GM12878 (cell line): ENCODE measurements around the gene NAV2. TPM values are rescaled to one million over a fixed set of nuclear protein-coding genes. Genes with fewer than 3 reads are reported as not detected.

ENCODE experiments used
- ATAC-seq: fragments of 200-7000 bp; cut with Tn5 transposase; 3 replicates; pipeline ENCODE4 v1.9.1; 2020; ENCODE audit warnings: mild to moderate bottlenecking, moderate library complexity
- Bru-seq: library from RNA; stranded (reverse); fragments of 400-500 nt; gene quantifications from one replicate; lab custom pipeline; 2021; lab: Mats Ljungman, UMichigan
- BruChase-seq, 2 experiments: library from RNA; stranded (reverse); fragments of 400-500 nt; gene quantifications; one replicate each; lab custom pipeline; 2021; lab: Mats Ljungman, UMichigan
- BruUV-seq: library from RNA; stranded (reverse); fragments of 400-500 nt; replicated peaks from 2 replicates; lab custom pipeline; 2021; lab: Mats Ljungman, UMichigan
- CTCF ChIA-PET: fragments of 300-600 bp; sonication (Branson Sonifier 250); formaldehyde crosslinking; extraction: SDS; loops from one replicate; lab custom pipeline; 2021; ENCODE audit warnings: inconsistent platforms; lab: Yijun Ruan, JAX
- POLR2A ChIA-PET: fragments of 350-600 bp; formaldehyde crosslinking; extraction: SDS; loops from one replicate; lab custom pipeline; 2021; ENCODE audit warnings: inconsistent platforms; lab: Charles Lee
- RAD21 ChIA-PET: fragments of 300-600 bp; sonication (Branson Sonifier 250); formaldehyde crosslinking; loops from one replicate; lab custom pipeline; 2023; ENCODE audit warnings: antibody characterized with exemption; ENCODE audit not compliant: unreplicated experiment; lab: Charles Lee
- SMC1A ChIA-PET: fragments of 300-600 bp; sonication (Branson Sonifier 250); formaldehyde crosslinking; loops from one replicate; lab custom pipeline; 2023; ENCODE audit not compliant: unreplicated experiment, uncharacterized antibody; lab: Charles Lee
- DNase-seq: peaks from one replicate; pipeline ENCODE4 v3.0.0-alpha.2; 2011; ENCODE audit warnings: low read depth, low spot score
- FAIRE-seq: peaks from 3 replicates; lab custom pipeline; 2011; peaks lifted over from hg19 to GRCh38; lab: Jason Lieb, UNC
- H2AFZ ChIP-seq: 2 replicates; pipeline ENCODE4 v1.6.0; 2011; ENCODE audit warnings: low read depth, low read length, control low read depth; ENCODE audit not compliant: control insufficient read depth
- H3K27ac ChIP-seq: 2 replicates; pipeline ENCODE4 v1.5.1; 2011; ENCODE audit warnings: control low read depth; ENCODE audit not compliant: control insufficient read depth, insufficient read depth
- H3K27me3 ChIP-seq, 2 experiments: replicated peaks in 1 of 2; 2 replicates each; pipeline versions ENCODE4 v1.6.0 to v1.6.1; 2011; ENCODE audit warnings: low read length in 1 of 2; ENCODE audit not compliant: control insufficient read depth in 2 of 2, insufficient read depth in 2 of 2
- H3K36me3 ChIP-seq, 2 experiments: 2 replicates each; pipeline ENCODE4 v1.5.1; 2011; ENCODE audit warnings: low read length in 1 of 2; ENCODE audit not compliant: control insufficient read depth in 2 of 2, insufficient read depth in 2 of 2
- H3K4me1 ChIP-seq: 2 replicates; pipeline ENCODE4 v1.6.1; 2011; ENCODE audit warnings: mild to moderate bottlenecking, low read length, moderate library complexity, mixed read lengths; ENCODE audit not compliant: control insufficient read depth, insufficient read depth
- H3K4me2 ChIP-seq: 2 replicates; pipeline ENCODE4 v1.6.0; 2011; ENCODE audit warnings: control low read depth; ENCODE audit not compliant: control insufficient read depth, insufficient read depth
- H3K4me3 ChIP-seq: fragments of 200-600 bp; sonication (generic); 2 replicates; pipeline ENCODE4 v1.5.1; 2016
- H3K79me2 ChIP-seq: 2 replicates; pipeline ENCODE4 v1.6.0; 2011; ENCODE audit warnings: low read length; ENCODE audit not compliant: control insufficient read depth, insufficient read depth
- H3K9ac ChIP-seq: 2 replicates; pipeline ENCODE4 v1.8.0; 2011; ENCODE audit warnings: low read length, control low read depth, mixed read lengths; ENCODE audit not compliant: control insufficient read depth, insufficient read depth
- H3K9me3 ChIP-seq: replicated peaks from 3 replicates; pipeline ENCODE4 v1.5.1; 2011; ENCODE audit warnings: mild to moderate bottlenecking, low read length; ENCODE audit not compliant: control insufficient read depth, insufficient read depth
- H4K20me1 ChIP-seq: 2 replicates; pipeline ENCODE4 v1.6.0; 2011; ENCODE audit not compliant: control insufficient read depth, insufficient read depth
- GABPA ChIP-seq: IDR thresholded peaks from 2 replicates; pipeline ENCODE4 v1.6.1; 2014; ENCODE audit warnings: antibody characterized with exemption, low read depth, mild to moderate bottlenecking, inconsistent platforms
- HCFC1 ChIP-seq: fragments of 150-350 bp; IDR thresholded peaks from 2 replicates; pipeline ENCODE4 v1.6.1; 2014; ENCODE audit warnings: low read length
- IKZF1 ChIP-seq: fragments of 450-650 bp; conservative IDR thresholded peaks from 2 replicates; pipeline ENCODE4 v1.6.1; 2017; ENCODE audit warnings: antibody characterized with exemption, mild to moderate bottlenecking
- MTA3 ChIP-seq: IDR thresholded peaks from 2 replicates; pipeline ENCODE4 v1.6.1; 2012; ENCODE audit warnings: low read length, inconsistent platforms, borderline replicate concordance
- NKRF ChIP-seq: fragments of 450-650 bp; conservative IDR thresholded peaks from 2 replicates; pipeline ENCODE4 v1.6.1; 2017; ENCODE audit warnings: mild to moderate bottlenecking, moderate library complexity
- POLR2A ChIP-seq: IDR thresholded peaks from 2 replicates; pipeline ENCODE4 v1.6.1; 2011; ENCODE audit warnings: low read depth, mild to moderate bottlenecking, low read length
- REST ChIP-seq: IDR thresholded peaks from 2 replicates; pipeline ENCODE4 v1.6.1; 2012; ENCODE audit warnings: mild to moderate bottlenecking, low read depth, low read length
- RFX5 ChIP-seq: IDR thresholded peaks from 2 replicates; pipeline ENCODE4 v1.6.1; 2011; ENCODE audit warnings: low read depth, low read length, improper control_type of control experiment
- SREBF1 ChIP-seq: IDR thresholded peaks from 2 replicates; pipeline ENCODE4 v1.6.1; 2012; ENCODE audit warnings: mild to moderate bottlenecking, low read length
- ZBED1 ChIP-seq: IDR thresholded peaks from 2 replicates; pipeline ENCODE4 v1.6.1; 2016; ENCODE audit warnings: borderline replicate concordance
- WGBS: methylation state at CpG from one replicate; pipeline ENCODE4 v1.1.6; 2016; ENCODE audit warnings: low lambda C conversion rate; ENCODE audit not compliant: insufficient replicate concordance, insufficient coverage; ENCODE audit errors: missing lambda C conversion rate; 5-methylcytosine and 5-hydroxymethylcytosine counted together
- in situ Hi-C: fragments of 300-500 bp; cut with MboI; formaldehyde crosslinking; loops from 9 replicates; pipeline ENCODE4 v1.14.3; 2018; ENCODE audit warnings: mixed read lengths
- intact Hi-C: fragments of 100-400 bp; cut with micrococcal nuclease; formaldehyde crosslinking; loops from one replicate; pipeline ENCODE4 v1.14.2; 2022; ENCODE audit not compliant: unreplicated experiment
- long read RNA-seq, 2 experiments: library from polyadenylated mRNA; unstranded; transcript quantifications; one replicate each; pipeline ENCODE4 v2.0.0, GENCODE V29; 2019 to 2020
- polyA minus RNA-seq, 3 experiments: library from RNA; depleted of rRNA, polyadenylated mRNA; stranded (reverse); fragments of >200 nt; gene quantifications; 2 replicates each; pipeline ENCODE4 v1.2.3, GENCODE V29; 2011
- polyA plus RNA-seq, 11 experiments: library from polyadenylated mRNA; depleted of rRNA in 4 of 11; unstranded in 6 of 11; stranded (reverse) in 5 of 11; fragments of >200 nt; fragmentation: Nextera tagmentation in 4 of 11; fragmentation: Illumina TruSeq in 1 of 11; extraction: Ambion mirVana in 4 of 11; extraction: Trizol in 1 of 11; gene quantifications; 1 replicate in 1 of 11; 2 replicates in 10 of 11; pipeline versions ENCODE4 v1.2.1 to v1.2.3, GENCODE V29; 2011 to 2016; ENCODE audit warnings: inconsistent platforms in 2 of 11, missing spikeins in 2 of 11, low read depth in 1 of 11
- total RNA-seq, 4 experiments: library from RNA; depleted of rRNA in 3 of 4; stranded (reverse); fragments of >200 nt in 3 of 4; fragmentation: Illumina TruSeq in 1 of 4; extraction: Trizol in 1 of 4; gene quantifications; 2 replicates each; pipeline versions ENCODE4 v1.2.1 to v1.2.3, GENCODE V29; 2013 to 2021
- TF ChIP-seq, protein P1 (sequence below): fragments of 150-350 bp; IDR thresholded peaks from 2 replicates; pipeline ENCODE4 v1.6.1; 2014; ENCODE audit warnings: mild to moderate bottlenecking, low read depth, low read length

Gene NAV2
- 13.9 and 16.8 TPM in 2 replicates for total RNA-seq (2013; cell fraction: nucleolus; rRNA removed)
- total RNA-seq (2014; rRNA removed), result 0.49 and 0.79 TPM in 2 replicates
- 0.63 and 0.83 TPM in 2 replicates for total RNA-seq (2014; rRNA removed; fragmentation: Illumina TruSeq; extraction: Trizol)
- total RNA-seq (2021), result 6.1 and 6.5 TPM in 2 replicates
- 0.68 TPM for polyA plus RNA-seq (2011; ENCODE audit: low read depth)
- 1.2 and 2.3 TPM in 2 replicates for polyA plus RNA-seq (2011; rRNA removed)
- 1.8 and 2.4 TPM in 2 replicates for polyA plus RNA-seq (2011; cell fraction: cytosol; rRNA removed)
- 9.2 and 11.1 TPM in 2 replicates for polyA plus RNA-seq (2011; cell fraction: nucleus; rRNA removed)
- polyA plus RNA-seq (2012), result 0.70 and 1.6 TPM in 2 replicates
- polyA plus RNA-seq (2014; fragmentation: Illumina TruSeq; extraction: Trizol), result 1.5 and 1.7 TPM in 2 replicates
- polyA plus RNA-seq (2014; fragmentation: Nextera tagmentation; extraction: Ambion mirVana), result under 1 TPM; 0.35 to 0.64 TPM
- 1.3 and 1.5 TPM in 2 replicates for polyA plus RNA-seq (2014; rRNA removed)
- polyA plus RNA-seq (2016; fragmentation: Nextera tagmentation; extraction: Ambion mirVana), result 1 to 10 TPM in 1 of 2 experiments, under 1 TPM in 1; 0.87 to 1.3 TPM
- 7.3 and 8.1 TPM in 2 replicates for polyA minus RNA-seq (2011; rRNA and poly(A)+ RNA removed)
- polyA minus RNA-seq (2011; cell fraction: cytosol; rRNA and poly(A)+ RNA removed), result 4.5 and 7.2 TPM in 2 replicates
- polyA minus RNA-seq (2011; cell fraction: nucleus; rRNA and poly(A)+ RNA removed), result 11.5 and 25.4 TPM in 2 replicates
- Bru-seq, nascent RNA, result percentile 50 among the genes with signal in this experiment
- BruChase-seq, experiment 1, labeled RNA remaining after a 6-hour chase, result percentile 46 among the genes with signal in this experiment
- percentile 47 among the genes with signal in this experiment for BruChase-seq, experiment 2, labeled RNA remaining after a 2-hour chase
- long read RNA-seq, experiment 1, partial matches to known transcripts, result 0 of 3 reads
- long read RNA-seq, experiment 1, other reads (novel, unspliced or antisense), result 3 of 3 reads
- long read RNA-seq, experiment 2, partial matches to known transcripts, result 0 of 11 reads
- long read RNA-seq, experiment 2, other reads (novel, unspliced or antisense), result 11 of 11 reads

DNA sequence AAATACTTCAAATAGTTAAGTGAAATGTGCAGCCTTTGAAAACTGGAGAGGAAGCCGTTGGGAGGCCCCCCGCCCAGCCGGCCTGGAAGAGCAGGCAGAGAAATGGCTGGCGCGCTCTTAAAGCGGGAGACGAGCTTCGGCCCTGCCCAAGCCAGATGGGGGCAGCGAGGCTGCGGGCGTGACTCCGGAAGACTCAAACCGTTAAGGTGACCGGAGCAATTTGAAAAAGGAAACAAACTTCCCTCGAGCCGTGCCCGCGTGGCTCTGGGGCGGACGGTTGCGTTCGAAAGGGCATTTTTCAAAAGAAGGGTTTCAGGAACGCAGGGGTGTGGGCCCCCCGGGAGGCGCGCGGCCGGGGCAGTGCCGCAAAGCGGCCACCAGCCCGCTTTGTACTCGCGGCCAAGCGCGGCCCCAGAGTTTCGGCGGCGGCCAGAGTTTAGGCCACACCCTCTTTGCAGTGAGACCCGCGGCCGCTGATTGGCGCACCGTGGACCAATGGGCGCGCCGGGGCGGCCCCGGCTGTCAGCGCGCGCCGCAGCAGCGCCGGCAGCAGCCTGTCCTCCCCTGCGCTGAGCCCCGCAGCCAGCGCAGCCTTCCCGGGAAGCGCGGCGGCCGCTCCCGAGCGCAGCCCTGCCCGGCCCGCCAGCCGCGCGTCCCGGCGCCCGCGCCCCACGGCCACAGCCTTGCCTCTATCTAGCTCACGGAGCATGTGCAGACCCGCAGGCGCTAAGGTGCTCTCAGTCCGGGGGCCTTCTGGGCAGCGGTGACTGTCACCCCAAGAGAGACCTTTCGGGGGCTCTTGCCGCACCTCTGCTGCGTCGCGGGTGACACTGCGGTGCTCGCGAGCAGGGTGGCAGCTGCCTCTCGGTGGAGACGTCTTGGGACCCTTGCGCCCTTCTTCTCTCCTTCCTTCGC is at the start of gene NAV2:
TSS of gene NAV2 (plus strand) at position 557 of the 915 bp plus-strand sequence. CDS start 859 bp downstream, outside the sequence.
- ATAC-seq (peak; percentile 99), FAIRE-seq (no peak), DNase-seq (peak; percentile 20)
- WGBS, result 2% methylated on average over 91 of the region's 91 CpGs
- no TSS peak for BruUV-seq
- Histone ChIP-seq H3K36me3 (no peaks in the 10 kb centered on the region), H3K9me3 (no peaks in the 10 kb centered on the region), H2AFZ (peak within 1 kb of the TSS; percentile 90), H3K4me2 (peak within 1 kb of the TSS; percentile 98), H3K79me2 (no peaks in the 10 kb centered on the region), H3K27me3 (peaks cover 14 to 40% of the 10 kb centered on the region in 2 experiments), H3K4me3 (peak within 1 kb of the TSS; percentile 68), H4K20me1 (no peaks in the 10 kb centered on the region), H3K27ac (peak within 1 kb of the TSS; percentile 25; the same call in 1 of the 2 replicates), H3K4me1 (peaks cover 13% of the 10 kb centered on the region), H3K9ac (peak within 1 kb of the TSS; percentile 49)
- ChIA-PET RAD21 (no interaction called here), SMC1A (interaction anchor here (0.8 kb wide), 1 partner anchor 66 kb away, joined by 3 read pairs; no protein-coding TSS in a partner anchor), CTCF (interaction anchor here (0.9 to 1.5 kb wide), 2 partner anchors 30 to 191 kb away, joined by 3 to 4 read pairs; no protein-coding TSS in a partner anchor), POLR2A (no interaction called here)
- in situ Hi-C loops (no loop called here), intact Hi-C loops (no loop called here)
- TF ChIP-seq HCFC1 (no peak), REST (no peak), IKZF1 (peak; percentile 67), SREBF1 (no peak), POLR2A (peak; percentile 76), NKRF (peak; percentile 58; the same call in 1 of the 2 replicates), MTA3 (no peak), ZBED1 (no peak), RFX5 (peak; percentile 58; the same call in 1 of the 2 replicates), GABPA (no peak)
- TF ChIP-seq, protein P1, sequence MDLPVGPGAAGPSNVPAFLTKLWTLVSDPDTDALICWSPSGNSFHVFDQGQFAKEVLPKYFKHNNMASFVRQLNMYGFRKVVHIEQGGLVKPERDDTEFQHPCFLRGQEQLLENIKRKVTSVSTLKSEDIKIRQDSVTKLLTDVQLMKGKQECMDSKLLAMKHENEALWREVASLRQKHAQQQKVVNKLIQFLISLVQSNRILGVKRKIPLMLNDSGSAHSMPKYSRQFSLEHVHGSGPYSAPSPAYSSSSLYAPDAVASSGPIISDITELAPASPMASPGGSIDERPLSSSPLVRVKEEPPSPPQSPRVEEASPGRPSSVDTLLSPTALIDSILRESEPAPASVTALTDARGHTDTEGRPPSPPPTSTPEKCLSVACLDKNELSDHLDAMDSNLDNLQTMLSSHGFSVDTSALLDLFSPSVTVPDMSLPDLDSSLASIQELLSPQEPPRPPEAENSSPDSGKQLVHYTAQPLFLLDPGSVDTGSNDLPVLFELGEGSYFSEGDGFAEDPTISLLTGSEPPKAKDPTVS, result no peak
